NCI-H1092 treated with DMSO at 0.1 percent for 48 hours (cell line): Measurements from ENCODE around the gene OR52I1.
A peak's percentile ranks its signal among the peaks of the same experiment; 100 is the strongest.

Source experiments
- DNase-seq: peaks from one replicate; lab custom pipeline; 2025; lab: John Stamatoyannopoulos, UW

The OR52I1 gene

GRCh38 chr11:4615856-4616444 is 22.1 kb downstream of the OR52I1 start:
- DNase-seq = no peak

GRCh38 chr11:4619514-4619913 is 25.7 kb downstream of the OR52I1 start:
- DNase-seq = no peak

DNA sequence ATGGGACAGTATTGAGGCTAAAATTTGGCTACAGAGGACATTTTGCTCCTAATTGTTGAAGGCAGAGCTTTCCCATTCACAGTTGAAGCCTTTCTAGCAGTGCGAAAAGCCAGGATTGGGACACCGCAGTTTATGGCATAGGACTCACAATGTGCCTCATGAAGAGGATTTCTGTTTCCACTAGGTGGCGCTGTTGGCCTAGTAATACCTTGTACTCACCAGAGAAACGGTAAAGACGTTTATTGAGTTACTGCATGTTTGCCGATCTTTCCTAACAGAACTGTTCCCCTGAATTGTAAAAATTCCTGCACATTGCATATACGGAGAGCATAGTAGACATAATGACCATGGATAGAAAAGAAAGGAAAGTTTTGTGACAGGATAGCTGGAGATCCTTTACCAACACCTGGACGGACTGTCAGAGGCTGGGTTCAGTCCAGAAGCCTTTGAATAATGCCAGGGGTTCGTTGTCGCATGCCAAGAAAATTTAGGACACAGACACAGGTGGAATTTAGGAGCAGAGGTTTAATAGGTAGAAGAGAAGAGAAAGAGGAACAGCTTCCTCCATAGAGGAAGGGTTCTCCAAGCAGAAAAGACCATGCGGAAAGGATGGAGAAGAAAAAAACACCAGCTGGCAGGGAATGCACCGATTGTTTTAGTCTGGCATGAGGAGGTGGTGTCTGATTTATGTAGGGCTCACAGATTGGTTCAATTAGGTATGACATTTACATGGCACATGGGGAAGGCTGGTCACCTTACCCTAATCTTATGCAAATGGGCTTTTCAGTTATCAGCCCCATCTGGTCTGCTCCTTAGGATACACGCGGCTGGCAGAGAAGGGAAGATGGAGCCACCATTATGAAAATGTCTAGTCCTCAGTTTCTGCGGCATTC is 32.6 kb downstream of the OR52I1 start:
- DNase-seq = peak; percentile 84

- DNase-seq = no peak
Measured at GRCh38 chr11:4636136-4636535, 42.3 kb downstream of the OR52I1 start.

DNA sequence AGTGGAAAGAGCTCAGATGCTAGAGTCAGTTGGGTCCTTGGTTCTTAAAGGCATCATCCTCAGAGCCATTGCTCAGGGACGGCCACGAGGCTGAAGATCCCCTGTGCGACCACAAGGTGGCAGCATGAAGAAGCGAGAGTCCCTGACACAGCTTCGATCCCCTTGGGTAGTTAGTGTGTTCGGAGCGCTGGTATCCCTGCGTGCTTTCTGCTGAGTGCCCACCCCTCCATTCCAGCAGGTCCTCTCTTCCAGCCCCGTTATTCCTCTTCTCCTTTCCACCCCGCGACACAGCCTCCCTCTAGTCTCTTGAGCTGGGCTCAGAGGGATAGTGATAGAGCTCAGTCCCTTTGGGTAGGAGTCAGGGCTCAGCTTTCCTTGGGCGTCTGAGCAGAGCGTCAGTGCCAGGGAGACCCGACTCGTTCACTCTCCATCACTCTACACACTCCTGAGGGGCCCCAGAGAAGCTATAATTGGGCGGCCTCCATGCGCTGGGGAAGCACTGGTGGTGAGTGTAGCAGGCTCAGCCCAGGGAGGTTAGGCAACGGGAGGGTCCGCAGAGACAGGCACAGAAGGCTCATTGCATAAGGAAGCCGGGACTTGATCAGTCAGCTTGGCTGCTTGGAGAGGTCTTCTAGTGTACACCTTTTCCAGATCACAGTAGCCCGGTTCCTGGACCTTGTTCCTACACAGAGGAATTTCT is 43.3 kb downstream of the OR52I1 start, which contains the start of gene OR51D1:
Gene OR51D1, plus strand, starts transcription at position 516 of the 700 bp plus-strand sequence. CDS start 2,314 bp downstream, outside the sequence.
- DNase-seq = peak; percentile 89

DNA sequence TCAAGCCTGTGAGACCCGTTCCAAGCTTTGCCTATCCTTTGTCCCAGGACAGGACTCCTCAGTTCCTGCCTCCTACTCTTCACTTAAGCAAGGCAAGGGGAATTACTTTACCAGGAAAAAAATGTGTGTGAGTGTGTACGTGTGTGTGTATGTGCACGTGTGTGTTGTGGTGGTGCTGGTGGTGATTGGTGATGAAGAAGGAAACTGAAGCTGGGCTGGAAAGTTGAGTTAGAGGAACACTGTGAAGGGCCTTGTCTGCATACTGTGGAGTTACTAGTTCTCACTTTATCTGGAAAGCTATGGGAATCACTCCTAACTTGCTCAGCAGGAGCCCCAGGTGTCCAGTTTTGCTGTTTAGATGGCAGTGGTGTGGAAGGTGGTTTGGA is 43.8 kb downstream of the OR52I1 start:
- no peak for DNase-seq

- DNase-seq = no peak
Measured at GRCh38 chr11:4639931-4640330, 46.1 kb downstream of the OR52I1 start.

DNA sequence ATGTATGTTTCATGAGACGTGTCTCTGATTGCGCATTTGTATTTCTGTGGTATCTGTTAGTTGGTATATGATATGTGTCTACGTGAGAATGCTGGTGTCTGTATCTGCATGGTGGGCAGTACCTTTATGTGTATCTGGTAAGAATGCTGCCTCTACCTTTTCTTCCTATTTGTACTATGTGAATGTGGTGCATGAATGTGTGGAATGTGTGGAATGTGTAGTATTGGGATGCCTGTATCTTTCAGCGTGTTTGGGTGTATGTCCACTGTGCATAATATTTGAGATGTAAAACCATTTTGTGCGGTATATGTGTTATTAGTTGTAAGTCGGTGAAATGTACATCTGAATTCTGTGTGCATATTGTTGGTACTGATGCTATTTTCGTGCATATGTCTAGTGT is 47.7 kb downstream of the OR52I1 start:
- DNase-seq = no peak

- DNase-seq = no peak
Measured at GRCh38 chr11:4642043-4642442, 48.2 kb downstream of the OR52I1 start.

GRCh38 chr11:4643076-4643475 is 49.2 kb downstream of the OR52I1 start:
- DNase-seq = no peak

DNA sequence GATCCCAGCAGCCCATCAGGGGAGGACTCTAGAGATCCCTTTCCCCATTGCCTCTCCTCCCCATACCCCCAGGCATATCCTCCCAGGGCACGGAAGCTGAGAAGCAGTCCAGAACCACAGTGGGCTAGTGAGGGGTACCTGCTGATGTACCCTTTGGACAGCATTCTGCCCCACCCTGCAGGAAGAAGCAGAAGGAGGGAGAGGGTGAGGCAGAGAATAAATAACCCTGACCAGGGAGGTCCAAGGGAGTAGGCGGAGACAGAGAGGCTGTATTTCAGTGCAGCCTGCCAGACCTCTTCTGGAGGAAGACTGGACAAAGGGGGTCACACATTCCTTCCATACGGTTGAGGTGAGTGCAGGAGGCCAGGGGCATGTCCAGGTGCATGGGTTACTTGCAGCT is 49.8 kb downstream of the OR52I1 start, which contains the start of gene OR51E1:
Gene OR51E1, plus strand, starts transcription at position 301 of the 400 bp plus-strand sequence. CDS start 8,545 bp downstream, outside the sequence.
- DNase-seq = no peak

DNA sequence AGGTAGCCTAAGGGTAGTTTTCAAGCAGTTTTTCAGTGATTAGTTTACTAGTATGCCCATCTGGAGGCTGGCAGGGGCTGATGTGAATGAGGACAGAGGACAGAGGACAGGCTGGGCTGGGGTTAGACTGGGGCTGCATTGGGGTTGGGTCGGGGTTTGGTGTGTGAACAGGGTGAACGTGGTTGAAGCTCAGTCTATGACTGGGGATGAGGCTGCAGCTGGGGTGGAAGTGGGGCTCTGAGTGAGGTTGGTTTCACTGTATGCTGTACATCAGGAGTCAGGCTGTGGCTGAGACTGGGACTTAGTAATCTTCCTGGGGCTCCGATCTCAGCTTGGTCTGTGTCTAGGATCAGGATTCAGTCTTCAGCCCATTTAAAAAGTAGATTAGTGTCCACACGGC is 50.4 kb downstream of the OR52I1 start:
- DNase-seq = no peak
